MCF 10A (cell line): ENCODE data around the gene CACNA1B. TPM values are rescaled to one million over a fixed set of nuclear protein-coding genes. Genes with fewer than 3 reads are reported as not detected.

ENCODE experiments used
- BruUV-seq: library from RNA; stranded (reverse); fragments of 400-500 nt; replicated peaks from 2 replicates; lab custom pipeline; 2021; lab: Mats Ljungman, UMichigan
- CTCF ChIA-PET: fragments of 300-600 bp; sonication (Branson Sonifier 250); formaldehyde crosslinking; extraction: SDS; loops from one replicate; lab custom pipeline; 2021; ENCODE audit warnings: antibody characterized with exemption, inconsistent platforms; lab: Yijun Ruan, JAX
- POLR2A ChIA-PET: fragments of 300-600, 350-650 bp; sonication (Branson Sonifier 250); formaldehyde crosslinking; extraction: SDS; loops from one replicate; lab custom pipeline; 2020; ENCODE audit warnings: antibody characterized with exemption, inconsistent platforms; lab: Yijun Ruan, JAX
- DNase-seq: peaks from one replicate; pipeline ENCODE4 v3.0.0-alpha.2; 2018; ENCODE audit not compliant: unreplicated experiment
- H3K27ac Mint-ChIP-seq: one replicate; pipeline ENCODE4 v1.8.0; 2022; ENCODE audit warnings: mild to moderate bottlenecking, low read depth, mixed read lengths; ENCODE audit not compliant: unreplicated experiment
- H3K27me3 Mint-ChIP-seq: one replicate; pipeline ENCODE4 v1.8.0; 2022; ENCODE audit warnings: mixed read lengths; ENCODE audit not compliant: insufficient read depth, unreplicated experiment
- H3K36me3 Mint-ChIP-seq: one replicate; pipeline ENCODE4 v1.8.0; 2022; ENCODE audit warnings: mild to moderate bottlenecking, moderate library complexity, mixed read lengths; ENCODE audit not compliant: insufficient read depth, unreplicated experiment
- H3K4me1 Mint-ChIP-seq: one replicate; pipeline ENCODE4 v1.8.0; 2022; ENCODE audit warnings: mixed read lengths; ENCODE audit not compliant: insufficient read depth, unreplicated experiment
- H3K4me3 Mint-ChIP-seq: one replicate; pipeline ENCODE4 v1.8.0; 2022; ENCODE audit warnings: mild to moderate bottlenecking, moderate library complexity, mixed read lengths; ENCODE audit not compliant: unreplicated experiment
- H3K9me3 Mint-ChIP-seq: one replicate; pipeline ENCODE4 v1.8.0; 2022; ENCODE audit warnings: mixed read lengths; ENCODE audit not compliant: unreplicated experiment
- intact Hi-C: fragments of 100-400 bp; cut with micrococcal nuclease; formaldehyde crosslinking; loops from 2 replicates; pipeline ENCODE4 v1.14.1; 2022
- total RNA-seq: library from RNA; stranded (reverse); gene quantifications from 2 replicates; pipeline ENCODE4 v1.2.3, GENCODE V29; 2022
- TF ChIP-seq, protein P1 (sequence below): fragments of 200-600 bp; IDR thresholded peaks from one replicate; pipeline ENCODE4 v1.8.0; 2022; ENCODE audit warnings: antibody characterized with exemption, mild to moderate bottlenecking; ENCODE audit not compliant: unreplicated experiment

Gene CACNA1B
- total RNA-seq, 1 experiment from 2014 or later, result not detected

DNA sequence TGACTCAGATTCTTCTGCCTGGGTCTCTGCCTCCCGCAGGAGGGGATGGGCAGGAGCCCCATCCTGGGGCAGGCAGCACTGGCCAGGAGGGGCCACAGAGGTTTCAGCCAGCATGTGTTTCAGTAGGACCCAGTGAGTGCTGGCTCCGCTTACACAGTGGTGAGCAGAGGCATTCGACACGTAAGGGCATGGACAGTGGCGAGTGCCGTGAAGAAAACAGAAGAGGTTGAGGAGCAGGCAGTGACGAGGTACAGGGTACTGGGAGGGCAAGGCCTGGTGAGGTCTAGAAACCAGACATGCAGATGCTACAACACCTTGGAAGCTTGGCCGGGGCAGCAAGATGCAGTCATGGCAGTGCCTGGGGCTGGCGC is 41.5 kb downstream of the CACNA1B start:
- Mint-ChIP-seq H3K4me3 (no peak overlapping the region), H3K27me3 (peaks cover 11% of the 10 kb centered on the region), H3K36me3 (peaks cover 7% of the 10 kb centered on the region), H3K4me1 (no peaks in the 10 kb centered on the region), H3K27ac (no peak overlapping the region), H3K9me3 (peaks cover 26% of the 10 kb centered on the region)
- DNase-seq, result no peak
- intact Hi-C loops, result no loop called here
- BruUV-seq, result no TSS peak
- POLR2A ChIA-PET, result no interaction called here
- CTCF ChIA-PET, result no interaction called here
- TF ChIP-seq, protein P1, sequence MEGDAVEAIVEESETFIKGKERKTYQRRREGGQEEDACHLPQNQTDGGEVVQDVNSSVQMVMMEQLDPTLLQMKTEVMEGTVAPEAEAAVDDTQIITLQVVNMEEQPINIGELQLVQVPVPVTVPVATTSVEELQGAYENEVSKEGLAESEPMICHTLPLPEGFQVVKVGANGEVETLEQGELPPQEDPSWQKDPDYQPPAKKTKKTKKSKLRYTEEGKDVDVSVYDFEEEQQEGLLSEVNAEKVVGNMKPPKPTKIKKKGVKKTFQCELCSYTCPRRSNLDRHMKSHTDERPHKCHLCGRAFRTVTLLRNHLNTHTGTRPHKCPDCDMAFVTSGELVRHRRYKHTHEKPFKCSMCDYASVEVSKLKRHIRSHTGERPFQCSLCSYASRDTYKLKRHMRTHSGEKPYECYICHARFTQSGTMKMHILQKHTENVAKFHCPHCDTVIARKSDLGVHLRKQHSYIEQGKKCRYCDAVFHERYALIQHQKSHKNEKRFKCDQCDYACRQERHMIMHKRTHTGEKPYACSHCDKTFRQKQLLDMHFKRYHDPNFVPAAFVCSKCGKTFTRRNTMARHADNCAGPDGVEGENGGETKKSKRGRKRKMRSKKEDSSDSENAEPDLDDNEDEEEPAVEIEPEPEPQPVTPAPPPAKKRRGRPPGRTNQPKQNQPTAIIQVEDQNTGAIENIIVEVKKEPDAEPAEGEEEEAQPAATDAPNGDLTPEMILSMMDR, result no peak

DNA sequence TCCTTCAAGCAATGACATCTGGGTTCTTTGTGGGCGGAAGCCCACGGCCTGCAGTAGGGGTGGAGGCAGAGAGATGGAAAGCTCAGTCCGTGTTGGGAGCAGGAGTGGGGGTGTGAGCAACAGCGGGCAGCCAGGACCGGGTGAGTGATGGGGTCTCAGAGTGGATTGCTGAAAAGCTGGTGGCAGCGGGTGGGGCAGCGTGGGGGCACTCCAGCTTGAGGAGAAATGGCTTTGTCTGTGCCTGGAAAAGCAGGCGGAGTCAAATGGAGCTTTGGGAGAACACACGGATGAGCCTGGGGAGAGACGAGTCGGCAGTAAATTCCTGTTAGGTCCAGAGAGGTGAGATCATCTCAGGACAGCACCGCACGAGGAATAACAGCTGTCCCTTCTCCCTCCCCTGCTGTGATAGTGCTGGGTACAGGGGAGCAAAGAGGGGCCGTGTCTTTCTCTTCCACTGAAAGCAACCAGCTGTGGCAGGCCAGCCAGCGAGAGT is 42.1 kb downstream of the CACNA1B start:
- DNase-seq, result no peak
- peaks cover 26% of the 10 kb centered on the region for H3K9me3 Mint-ChIP-seq
- no peaks in the 10 kb centered on the region for H3K4me1 Mint-ChIP-seq
- no peak overlapping the region for H3K4me3 Mint-ChIP-seq
- H3K27ac Mint-ChIP-seq, result no peak overlapping the region
- no TSS peak for BruUV-seq
- CTCF ChIA-PET, result interaction anchor here (0.5 kb wide), 1 partner anchor 287 kb away, joined by 4 read pairs; no protein-coding TSS in a partner anchor
- peaks cover 11% of the 10 kb centered on the region for H3K27me3 Mint-ChIP-seq
- TF ChIP-seq, protein P1, result no peak
- POLR2A ChIA-PET, result no interaction called here
- intact Hi-C loops, result no loop called here
- H3K36me3 Mint-ChIP-seq, result peaks cover 7% of the 10 kb centered on the region

DNA sequence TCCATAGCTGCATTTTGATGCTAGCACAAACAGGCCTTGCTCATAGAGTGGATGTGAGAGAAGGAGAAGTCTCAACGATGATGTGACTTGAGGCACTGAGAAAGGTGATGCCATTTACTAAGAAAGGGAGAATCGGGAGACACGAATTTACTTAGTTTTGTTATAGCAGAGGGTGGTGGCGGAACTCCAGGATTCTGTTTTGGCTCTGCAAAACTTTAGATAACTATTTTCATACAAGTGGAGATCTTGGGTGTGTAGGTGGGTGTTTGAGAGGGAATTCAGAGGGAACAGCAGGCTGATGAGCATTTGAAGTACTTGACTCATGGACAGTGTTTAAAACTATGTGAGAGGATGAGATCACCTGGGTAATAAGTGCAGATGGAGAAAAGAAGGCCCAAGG is 43.2 kb downstream of the CACNA1B start:
- Mint-ChIP-seq H3K27ac (no peak overlapping the region), H3K36me3 (peaks cover 7% of the 10 kb centered on the region), H3K9me3 (peaks cover 26% of the 10 kb centered on the region), H3K4me3 (no peak overlapping the region), H3K27me3 (peaks cover 11% of the 10 kb centered on the region), H3K4me1 (no peaks in the 10 kb centered on the region)
- CTCF ChIA-PET, result no interaction called here
- TF ChIP-seq, protein P1, result no peak
- POLR2A ChIA-PET, result no interaction called here
- intact Hi-C loops, result no loop called here
- BruUV-seq, result no TSS peak
- no peak for DNase-seq

DNA sequence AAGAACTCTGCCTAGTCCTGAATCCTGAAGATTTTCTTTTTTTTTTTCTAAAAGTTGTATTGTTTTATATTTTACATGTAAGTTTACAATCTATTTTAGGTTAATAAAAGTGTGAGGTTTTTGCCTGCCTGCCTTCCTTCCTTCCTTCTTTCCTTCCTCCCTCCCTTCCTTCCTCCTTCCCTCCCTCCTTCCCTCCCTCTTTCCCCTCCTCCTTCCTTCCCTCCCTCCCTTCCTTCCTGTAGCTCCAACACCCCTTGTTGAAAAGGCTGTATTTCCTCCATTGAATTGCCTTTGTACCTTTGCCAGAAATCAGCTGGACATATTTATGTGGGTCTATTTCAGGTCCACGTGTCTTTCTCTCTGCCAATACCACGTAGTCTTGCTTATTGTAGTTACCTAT is 46.6 kb downstream of the CACNA1B start:
- no peaks in the 10 kb centered on the region for H3K27me3 Mint-ChIP-seq
- intact Hi-C loops, result no loop called here

More for the DNA sequence above, 46.6 kb downstream of the CACNA1B start:
- BruUV-seq, result no TSS peak
- ChIA-PET CTCF (no interaction called here), POLR2A (no interaction called here)
- Mint-ChIP-seq H3K4me3 (no peak overlapping the region), H3K36me3 (peaks cover 7% of the 10 kb centered on the region), H3K4me1 (no peaks in the 10 kb centered on the region), H3K27ac (no peak overlapping the region), H3K9me3 (peaks cover 18% of the 10 kb centered on the region)
- TF ChIP-seq, protein P1, result no peak
- no peak for DNase-seq
